Measurements from ENCODE around the gene PGBD5. TPM values are rescaled to one million over a fixed set of nuclear protein-coding genes. Genes with fewer than 3 reads are reported as not detected.
"Not testable (repeated sequence)": the region's sequence is repeated elsewhere in the genome, so short reads cannot be mapped to it uniquely, and the experiment has no call there.

PGBD5 gene
- total RNA-seq, 1 donor from 2014 or later = 12.8 TPM

DNA sequence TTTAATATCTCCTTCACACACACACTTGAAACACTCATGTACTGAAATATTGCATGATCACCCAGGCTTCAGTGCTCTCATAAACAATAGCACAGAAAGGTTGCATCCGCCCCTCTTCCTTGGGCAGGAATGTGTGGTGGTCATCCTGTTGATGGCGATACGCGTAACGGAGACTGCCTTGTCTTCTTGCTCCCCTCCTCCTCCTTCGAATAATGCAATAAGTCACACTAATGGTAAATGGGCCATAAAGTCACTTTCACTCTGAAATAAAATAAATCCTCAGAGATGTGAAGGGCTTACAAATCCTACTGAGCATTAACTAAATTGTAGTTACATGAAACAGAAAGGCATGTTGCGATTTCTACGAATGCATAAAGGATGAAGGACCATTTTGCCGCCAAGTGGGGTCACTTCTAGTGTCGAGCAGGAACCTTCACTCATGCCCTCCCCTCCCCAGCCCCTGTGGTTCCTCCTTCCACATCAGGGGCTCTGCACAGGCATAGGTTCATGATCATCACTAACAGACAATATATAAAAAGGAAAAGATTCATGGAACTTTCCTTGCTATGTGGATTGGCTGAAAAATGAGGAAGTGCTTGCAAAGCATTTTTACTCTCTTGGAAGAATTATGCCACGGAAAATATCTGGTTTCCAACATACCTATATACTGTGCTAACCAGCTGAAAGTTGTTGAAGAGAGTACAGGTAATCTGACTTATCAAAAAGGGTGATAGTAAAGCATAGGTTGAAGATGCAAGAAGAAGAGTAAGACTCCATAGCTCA, 1.2 kb upstream of the PGBD5 start:
- intact Hi-C loops (cut with DNase I) = no loop called here
- ATAC-seq (ENCODE audit: poor library complexity) = no peak

DNA sequence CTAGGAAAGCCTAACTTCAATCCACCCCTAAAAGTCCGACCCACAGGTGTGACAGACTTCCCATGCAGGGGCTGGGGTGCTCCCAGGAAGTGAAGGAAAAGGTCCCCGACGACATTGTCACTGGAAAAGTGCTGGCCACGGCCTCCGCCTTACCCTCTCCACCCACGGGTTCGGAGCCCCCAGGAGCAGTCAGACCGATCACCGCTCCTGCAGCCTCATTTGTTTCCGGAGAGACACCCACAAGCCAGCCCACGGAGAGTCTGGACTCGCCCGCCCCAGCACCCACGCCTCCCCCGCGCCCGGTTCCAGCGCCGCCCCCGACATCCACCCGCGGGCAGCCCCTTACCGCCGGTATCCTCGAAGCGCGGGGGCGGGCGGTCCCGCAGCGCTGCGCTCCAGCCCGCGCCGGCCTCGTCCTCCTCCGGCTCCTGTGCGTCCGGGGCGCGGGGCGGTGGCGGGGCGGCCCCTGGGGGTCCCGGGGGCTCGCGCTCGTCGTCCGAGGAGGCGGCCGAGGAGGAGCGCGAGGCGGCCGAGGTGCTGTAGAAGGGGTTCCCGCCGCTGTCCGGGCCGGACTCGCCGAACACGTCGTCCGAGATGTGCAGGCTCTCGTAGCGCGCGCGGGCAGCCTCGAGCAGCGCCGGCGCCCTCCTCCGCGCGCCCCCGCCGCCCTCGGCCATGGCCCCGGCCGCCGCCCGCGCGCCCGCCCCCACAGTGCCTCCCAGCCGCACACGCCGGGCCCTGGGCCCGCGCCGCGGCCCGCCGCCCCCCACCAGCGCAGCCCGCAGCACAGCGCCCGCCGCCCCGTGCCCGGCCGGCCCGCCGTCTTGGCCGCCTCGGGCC, 660 bp downstream of the PGBD5 start:
- ATAC-seq (ENCODE audit: poor library complexity) (no peak), DNase-seq (peak; percentile 43)
- intact Hi-C loops (cut with DNase I) = no loop called here

More for the DNA sequence above, 1.2 kb upstream of the PGBD5 start:
- no peak for DNase-seq

DNA sequence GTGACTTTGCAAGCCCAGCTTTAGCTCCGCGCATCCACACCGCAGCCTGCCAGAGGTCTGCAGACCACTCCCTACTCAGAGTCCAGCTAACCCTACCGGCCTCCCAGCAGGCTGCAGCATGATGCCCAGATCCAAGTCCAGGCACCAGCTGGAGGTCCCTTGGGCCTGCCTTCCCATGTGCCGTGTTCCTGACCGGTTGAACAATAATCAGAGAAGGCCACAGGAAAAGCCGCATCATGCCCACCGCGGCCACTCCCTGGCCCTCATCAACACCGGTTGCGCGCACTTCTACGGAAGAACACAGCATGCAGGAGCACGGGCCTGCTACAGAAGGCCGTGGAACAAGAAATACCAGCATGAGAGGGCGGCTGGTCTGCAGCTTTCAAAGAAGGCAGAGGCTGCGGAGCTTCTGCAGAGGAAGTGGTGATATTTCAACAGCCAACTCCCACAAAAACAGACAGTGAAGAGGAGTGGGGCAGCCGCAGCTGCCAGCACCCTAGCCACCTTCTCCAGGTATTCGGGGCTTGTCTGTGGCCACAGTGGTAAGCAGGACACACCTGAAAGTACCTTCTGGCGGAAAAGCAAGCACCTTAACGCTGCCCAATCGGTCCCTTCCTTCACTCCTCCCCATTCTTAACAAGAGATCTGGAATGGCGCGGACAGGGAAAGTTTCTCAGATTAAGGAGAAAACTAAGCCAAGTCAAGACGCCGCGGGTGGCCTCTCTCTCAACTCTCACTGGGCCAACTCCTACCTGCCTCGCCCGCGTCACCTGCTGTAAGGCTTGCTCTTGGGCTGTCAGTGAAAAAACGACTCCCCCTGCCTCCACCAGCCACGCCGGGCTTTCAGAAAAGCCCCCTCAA, 1.5 kb downstream of the PGBD5 start:
- DNase-seq = no peak
- intact Hi-C loops (cut with DNase I) = no loop called here
- ATAC-seq (ENCODE audit: poor library complexity) = no peak

DNA sequence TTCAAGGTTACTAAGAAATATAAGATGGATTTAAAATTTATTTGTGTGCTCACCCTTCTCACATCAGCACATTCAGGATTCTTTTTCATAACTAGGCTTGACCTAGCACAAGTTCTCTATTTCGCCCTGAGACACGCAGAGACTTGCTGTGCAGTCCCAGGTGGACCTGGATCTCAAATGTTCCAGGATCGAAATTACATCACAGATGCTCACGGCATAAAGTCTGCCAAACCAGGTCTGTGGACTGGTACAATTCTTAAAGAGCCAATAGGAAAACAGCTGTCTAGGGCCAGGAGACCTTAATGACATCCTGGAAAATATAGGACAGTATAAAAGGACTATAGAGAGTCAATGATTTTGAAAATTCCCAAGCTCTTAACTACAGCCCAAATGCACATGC, 2.2 kb downstream of the PGBD5 start:
- DNase-seq (no peak), ATAC-seq (ENCODE audit: poor library complexity) (no peak)
- intact Hi-C loops (cut with DNase I) = no loop called here

DNA sequence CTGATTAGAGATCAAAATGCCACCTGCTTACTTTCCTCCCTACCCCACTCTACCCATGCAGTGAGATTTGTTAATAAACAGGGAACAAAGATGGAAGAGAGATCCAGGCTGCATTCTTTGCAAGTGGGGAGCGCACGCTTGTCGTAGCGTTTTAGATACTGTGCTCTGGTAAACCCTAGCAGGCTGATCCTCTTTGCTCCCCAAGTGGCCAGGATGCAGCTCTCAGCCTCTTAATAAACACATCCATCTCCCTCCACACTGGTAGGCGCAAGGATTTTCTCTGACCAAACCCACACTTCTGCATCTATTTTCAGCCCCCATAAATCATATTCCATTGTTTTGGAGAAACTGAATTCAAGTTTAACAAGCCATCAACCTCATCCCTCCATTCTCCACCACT, 2.9 kb downstream of the PGBD5 start:
- intact Hi-C loops (cut with DNase I) = no loop called here
- ATAC-seq (ENCODE audit: poor library complexity) (no peak), DNase-seq (no peak)

DNA sequence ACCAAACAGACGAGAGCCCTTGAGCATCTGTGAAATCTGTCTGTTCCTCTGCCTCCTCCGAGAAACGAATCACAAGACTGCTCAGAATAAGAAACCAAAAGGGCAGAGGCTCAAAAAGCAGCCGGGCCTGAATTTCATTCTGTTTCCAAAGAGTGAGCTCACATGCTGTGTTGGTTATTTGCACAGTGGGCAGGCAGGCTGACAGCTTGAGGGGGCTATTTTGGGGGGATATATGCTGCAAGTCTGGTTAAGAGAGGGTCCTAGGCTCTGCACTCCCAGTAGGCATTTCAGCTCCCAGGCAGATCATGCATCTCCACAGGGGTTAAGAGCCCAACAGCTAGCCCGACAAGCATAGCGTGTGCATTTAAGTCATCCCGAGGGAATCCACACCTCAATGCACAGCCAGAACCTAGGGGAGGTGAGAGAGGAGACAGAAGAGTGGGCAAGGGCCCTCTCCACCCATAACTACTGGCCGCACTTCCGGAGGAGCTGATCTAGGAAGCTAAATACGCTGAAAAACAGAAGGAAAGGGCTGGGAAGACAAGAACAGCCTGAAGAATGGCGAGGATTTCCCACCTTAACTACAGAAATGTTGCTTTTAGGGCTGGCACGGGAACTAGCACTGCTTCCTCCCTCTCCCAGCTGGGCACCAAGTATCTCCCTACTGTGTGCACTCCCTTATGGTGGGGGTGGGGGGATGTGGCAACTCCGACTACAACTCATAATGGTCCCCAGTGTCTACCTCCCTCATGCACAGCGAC, 3.7 kb downstream of the PGBD5 start:
- intact Hi-C loops (cut with DNase I) = no loop called here
- DNase-seq (no peak), ATAC-seq (ENCODE audit: poor library complexity) (no peak)

DNA sequence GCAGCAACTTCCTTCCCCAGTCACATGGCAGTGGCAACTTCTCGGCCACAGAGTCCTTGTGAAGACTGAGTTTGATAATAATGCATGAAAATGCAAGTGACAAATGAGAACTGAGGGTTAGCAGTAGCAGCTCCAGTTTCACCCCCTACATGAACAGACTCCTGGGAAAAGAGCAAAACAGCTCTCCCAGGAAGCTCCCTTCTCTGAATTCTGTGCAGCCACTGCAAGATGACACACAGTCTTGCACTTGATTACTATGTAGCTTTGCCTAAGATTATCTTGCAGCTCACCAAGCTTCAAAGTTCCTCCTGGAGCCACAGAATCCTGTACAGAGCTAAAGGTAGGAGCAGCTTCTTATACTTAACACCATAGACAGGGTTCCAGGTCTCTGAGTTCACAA, 4.7 kb downstream of the PGBD5 start:
- DNase-seq (no peak), ATAC-seq (ENCODE audit: poor library complexity) (no peak)
- intact Hi-C loops (cut with DNase I) = no loop called here

DNA sequence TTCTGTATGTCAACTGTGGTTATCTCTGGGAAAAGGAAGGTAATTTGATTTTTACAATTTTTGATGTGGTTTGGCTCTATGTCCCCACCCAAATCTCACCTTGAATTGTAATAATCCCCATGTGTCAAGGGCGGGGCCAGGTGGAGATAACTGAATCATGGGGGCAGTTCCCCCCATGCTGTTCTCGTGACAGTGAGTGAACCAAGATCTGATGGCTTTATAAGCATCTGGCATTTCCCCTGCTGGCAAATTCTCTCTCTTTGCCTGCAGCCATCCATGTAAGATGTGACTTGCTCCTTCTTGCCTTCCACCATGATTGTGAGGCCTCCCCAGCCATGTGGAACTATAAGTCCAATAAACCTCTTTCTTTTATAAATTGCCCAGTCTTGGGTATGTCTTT, 5.8 kb downstream of the PGBD5 start:
- intact Hi-C loops (cut with DNase I) = not testable (repeated sequence)

DNA sequence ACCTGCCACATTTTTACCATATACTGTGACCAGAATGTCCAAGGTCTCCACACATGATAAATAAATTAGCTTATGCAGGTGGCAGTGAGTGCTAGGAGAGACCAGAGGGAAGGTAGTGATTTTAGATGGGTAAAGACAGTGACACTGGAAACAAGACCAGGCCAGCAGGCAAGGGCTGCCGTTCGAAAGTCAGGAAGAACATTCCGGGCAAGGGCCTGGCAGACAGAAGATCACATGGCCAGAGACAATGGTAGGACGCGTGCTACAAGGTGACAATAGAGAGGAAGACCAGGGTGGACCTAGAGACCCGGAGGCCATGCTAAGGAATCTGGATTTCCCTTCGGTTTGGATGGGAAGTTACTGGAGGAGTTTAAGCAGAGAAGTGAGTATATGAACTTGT, 9.7 kb downstream of the PGBD5 start:
- DNase-seq (no peak), ATAC-seq (ENCODE audit: poor library complexity) (peak; percentile 38)
- intact Hi-C loops (cut with DNase I) = no loop called here

More for the DNA sequence above, 5.8 kb downstream of the PGBD5 start:
- ATAC-seq (ENCODE audit: poor library complexity); DNase-seq: not testable (repeated sequence)

DNA sequence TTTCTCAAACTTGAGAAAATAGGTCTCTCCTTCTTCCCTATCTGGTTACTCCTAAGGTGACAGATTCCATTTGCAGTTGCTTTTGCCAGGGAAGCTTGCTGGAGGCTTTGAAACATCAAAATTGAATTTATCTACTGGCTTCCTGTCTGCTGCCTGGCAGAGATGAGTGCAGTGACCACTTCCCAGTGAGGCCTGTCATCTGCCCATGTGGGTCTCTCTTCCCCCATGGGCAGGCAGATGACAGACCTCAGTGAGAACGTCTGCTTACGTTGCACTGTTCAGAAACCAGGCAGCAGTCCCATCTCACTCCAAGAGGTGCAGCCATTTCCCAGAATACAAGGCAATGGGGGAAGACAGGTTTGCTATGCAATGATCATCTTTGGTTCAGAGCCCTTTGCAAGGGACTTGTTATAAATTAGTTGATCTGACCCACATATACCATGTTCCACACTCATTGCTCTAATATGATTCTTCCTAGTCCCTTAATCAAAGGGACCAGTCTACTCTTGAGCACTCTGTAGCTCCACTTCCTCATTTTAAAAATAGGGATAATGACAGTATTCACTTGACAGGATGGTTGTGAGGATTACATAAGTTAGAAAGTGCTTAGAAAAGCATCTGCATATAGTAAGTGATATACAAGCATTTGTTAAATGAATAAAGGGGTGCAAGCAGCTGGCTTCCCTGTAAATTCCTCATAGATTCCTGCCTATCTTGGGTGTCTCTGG, 10.6 kb downstream of the PGBD5 start:
- DNase-seq (no peak), ATAC-seq (ENCODE audit: poor library complexity) (no peak)
- intact Hi-C loops (cut with DNase I) = no loop called here

DNA sequence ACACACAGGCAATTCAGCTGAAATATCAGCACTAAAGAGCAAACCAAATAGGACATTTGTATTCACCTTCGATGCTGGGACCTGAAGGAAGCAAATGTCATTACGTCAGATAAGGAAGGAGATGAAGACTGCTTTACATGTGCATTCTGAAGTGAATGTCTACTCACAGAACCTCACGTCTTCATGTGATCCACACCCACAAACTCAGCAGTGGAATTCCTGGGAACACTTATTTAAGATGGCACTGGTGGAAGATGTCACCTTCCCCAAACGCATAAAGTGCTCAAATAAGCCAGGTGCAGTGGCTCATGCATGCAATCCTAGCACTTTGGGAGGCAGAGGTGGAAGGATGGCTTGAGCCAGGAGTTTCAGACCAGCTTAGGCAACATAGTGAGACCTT, 11.4 kb downstream of the PGBD5 start:
- no peak for ATAC-seq (ENCODE audit: poor library complexity)
- intact Hi-C loops (cut with DNase I) = no loop called here

DNA sequence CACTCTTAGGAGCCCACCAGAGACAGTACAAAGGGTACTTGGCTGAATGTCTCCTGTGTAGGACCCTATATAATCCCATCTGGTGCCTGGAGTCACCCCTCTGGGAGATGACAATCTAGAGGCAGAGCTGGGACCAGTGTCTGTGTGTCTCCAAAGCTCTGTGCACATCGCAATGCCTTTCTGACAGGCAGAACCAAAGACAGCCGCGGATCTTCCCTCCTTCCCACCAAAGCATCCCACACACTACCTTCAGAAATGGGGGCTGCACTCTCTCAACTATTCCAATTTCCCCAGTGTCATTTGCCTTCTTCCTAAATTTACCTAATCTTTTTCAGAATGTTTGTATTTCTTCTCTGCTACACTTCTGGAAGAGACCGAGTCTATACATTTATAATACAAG, 12.0 kb downstream of the PGBD5 start:
- ATAC-seq (ENCODE audit: poor library complexity) = no peak
- intact Hi-C loops (cut with DNase I) = no loop called here
- DNase-seq = no peak

More for the DNA sequence above, 11.4 kb downstream of the PGBD5 start:
- DNase-seq = no peak

DNA sequence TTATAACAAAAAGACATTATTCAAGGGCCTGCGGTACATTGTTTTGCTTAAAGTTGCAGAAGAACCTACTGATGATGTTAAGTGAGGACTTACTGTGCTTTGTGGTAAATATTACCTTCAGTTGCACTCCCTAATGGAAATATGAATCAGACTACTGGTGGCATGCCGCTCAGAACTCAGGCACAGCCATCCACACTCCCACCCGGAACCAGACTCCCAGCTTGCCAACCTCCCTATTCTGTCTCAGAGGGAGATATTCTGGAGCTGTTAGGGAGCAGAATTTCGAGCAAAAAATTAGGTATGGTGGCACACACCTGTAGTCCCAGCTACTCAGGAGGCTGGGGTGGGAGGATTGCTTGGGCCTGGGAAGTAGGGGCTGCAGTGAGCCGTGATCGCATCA, 13.1 kb downstream of the PGBD5 start:
- intact Hi-C loops (cut with DNase I) = no loop called here
- DNase-seq (no peak), ATAC-seq (ENCODE audit: poor library complexity) (no peak)

DNA sequence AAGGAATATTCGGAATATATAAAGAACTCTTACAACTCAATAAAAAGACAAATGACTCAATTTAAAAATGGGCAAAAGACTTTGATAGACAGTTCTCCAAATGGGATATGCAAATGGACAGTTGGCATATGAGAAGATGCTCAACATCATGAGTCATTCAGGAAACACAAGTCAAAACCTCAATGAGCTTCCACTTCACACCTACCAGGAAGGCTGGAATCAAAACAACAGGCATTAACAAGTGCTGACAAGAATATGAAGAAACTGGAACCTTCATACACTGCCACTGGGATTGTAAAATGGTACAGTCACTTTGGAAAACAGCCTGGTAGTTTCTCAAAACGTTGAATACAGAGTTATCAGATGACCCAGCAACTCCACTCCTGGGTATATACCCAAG, 17.2 kb downstream of the PGBD5 start:
- DNase-seq = no peak
- intact Hi-C loops (cut with DNase I) = no loop called here
- no peak for ATAC-seq (ENCODE audit: poor library complexity)

DNA sequence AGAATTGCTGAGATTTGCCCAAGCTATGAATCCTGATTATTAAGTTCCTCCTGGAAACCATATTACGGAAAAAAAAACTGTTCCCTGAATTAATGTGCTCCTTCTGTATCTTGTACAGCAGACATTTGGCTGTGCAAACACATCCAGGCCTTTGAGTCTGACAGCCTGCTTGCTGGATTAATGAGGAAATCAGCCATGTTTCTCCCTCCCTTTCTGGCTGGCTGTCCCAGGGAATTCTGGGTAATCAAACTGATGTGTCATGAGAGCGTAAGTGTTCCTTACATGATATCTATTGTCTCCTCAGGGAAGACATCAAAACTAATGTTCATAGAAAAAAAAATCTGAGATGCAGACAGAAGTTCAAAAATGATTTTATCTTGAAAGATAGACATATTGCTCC, 18.8 kb downstream of the PGBD5 start:
- intact Hi-C loops (cut with DNase I) = no loop called here
- DNase-seq (no peak), ATAC-seq (ENCODE audit: poor library complexity) (no peak)

DNA sequence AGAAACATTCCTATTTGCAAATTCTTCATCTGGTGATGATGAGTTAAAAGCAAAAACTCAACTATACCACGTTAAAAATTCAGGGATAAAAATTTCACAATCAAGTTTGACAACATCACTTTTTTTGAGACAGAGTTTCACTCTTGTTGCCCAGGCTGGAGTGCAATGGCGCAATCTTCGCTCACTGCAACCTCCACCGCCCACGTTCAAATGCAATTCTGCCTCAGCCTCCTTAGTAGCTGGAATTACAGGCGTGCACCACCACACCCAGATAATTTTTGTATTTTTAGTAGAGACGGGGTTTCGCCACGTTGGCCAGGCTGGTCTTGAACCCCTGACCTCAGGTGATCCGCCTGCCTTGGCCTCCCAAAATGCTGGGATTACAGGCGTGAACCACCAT, 19.4 kb downstream of the PGBD5 start:
- intact Hi-C loops (cut with DNase I); ATAC-seq (ENCODE audit: poor library complexity); DNase-seq: not testable (repeated sequence)

DNA sequence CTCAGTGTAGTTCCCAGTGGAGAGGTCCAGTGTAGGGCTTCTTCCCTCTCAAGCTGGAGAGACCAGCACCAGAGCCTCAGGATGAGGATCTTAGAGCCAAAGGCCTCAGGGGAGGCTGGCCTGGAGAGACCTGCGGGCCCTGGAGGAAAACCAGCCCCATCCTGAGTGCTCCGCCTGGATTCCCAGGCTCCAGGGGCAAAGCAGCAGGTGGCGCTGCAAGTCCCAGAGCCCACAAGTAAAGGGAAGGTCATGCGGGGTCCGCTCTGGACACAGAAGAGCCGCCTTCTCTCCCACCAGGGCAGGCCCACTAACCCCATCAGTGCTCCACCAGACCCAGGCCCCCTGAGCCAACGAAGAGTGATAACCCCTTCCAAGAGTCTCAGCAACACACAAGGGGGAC, 22.7 kb downstream of the PGBD5 start:
- ATAC-seq (ENCODE audit: poor library complexity) (no peak), DNase-seq (no peak)
- intact Hi-C loops (cut with DNase I) = no loop called here

DNA sequence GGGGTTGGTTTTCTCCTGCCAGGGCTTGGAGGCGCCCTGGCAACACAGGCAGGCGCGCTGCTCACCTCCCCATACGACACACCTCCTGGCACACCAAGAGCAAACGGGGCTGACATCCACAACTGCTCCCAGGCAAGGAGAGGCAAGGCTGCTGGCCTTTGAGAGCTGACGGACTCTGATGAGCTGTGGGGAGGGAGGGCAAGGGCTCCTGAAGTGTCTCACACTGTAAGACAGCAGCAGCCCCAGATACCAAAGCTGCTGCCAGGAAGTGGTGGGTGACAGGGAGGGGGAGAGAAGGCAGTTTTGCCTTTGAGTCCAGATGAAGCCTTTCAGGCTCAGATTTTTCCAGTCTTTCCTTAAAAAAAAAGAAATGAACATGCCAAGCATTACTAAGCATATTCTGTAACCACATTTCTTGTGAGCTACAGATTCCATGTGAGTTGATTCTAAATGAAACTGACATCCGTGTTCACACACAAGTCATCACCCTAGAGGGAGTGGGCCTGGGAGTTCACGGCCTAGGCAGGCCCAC, 24.3 kb downstream of the PGBD5 start:
- DNase-seq (no peak), ATAC-seq (ENCODE audit: poor library complexity) (no peak)
- intact Hi-C loops (cut with DNase I) = no loop called here

Measured in Right ventricle myocardium superior (tissue), 1 donor.